ENCODE data around the gene BUD23.

- TF ChIP-seq CTCF (IDR thresholded peaks at IDR 0.05) (no peak), POLR2A (IDR thresholded peaks at IDR 0.05; ENCODE audit: low read depth) (no peak)
Observed at GRCh38 chr7:73681031-73681430, 2.4 kb upstream of the BUD23 start.

All from esophagus muscularis mucosa (tissue), 3 donors.